SK-N-SH treated with all-trans-retinoic acid at 6 μM for 48 hours (cell line): ENCODE measurements around the gene MAPK10.

Experiments
- ARNTL ChIP-seq: fragments of 450-650 bp; formaldehyde crosslinking; IDR thresholded peaks from 2 replicates; pipeline ENCODE4 v1.5.0; 2020; ENCODE audit warnings: low read depth, mild to moderate bottlenecking, moderate library complexity, borderline replicate concordance
- BACH2 ChIP-seq: fragments of 250-450 bp; sonication (Bioruptor Pico); IDR thresholded peaks from 2 replicates; pipeline ENCODE4 v1.9.0; 2021; ENCODE audit warnings: mild to moderate bottlenecking, borderline replicate concordance
- CREB5 ChIP-seq: fragments of 250-450 bp; sonication (Bioruptor Pico); IDR thresholded peaks from 2 replicates; pipeline ENCODE4 v1.5.1; 2020; ENCODE audit warnings: low read depth, mild to moderate bottlenecking, moderate library complexity
- ISL1 ChIP-seq: fragments of 250-450 bp; sonication (Bioruptor Pico); IDR thresholded peaks from 2 replicates; pipeline ENCODE4 v2.1.2; 2022; ENCODE audit warnings: mild to moderate bottlenecking, moderate library complexity
- PATZ1 ChIP-seq: fragments of 250-450 bp; sonication (Bioruptor Pico); IDR thresholded peaks from 2 replicates; pipeline ENCODE4 v1.8.0; 2020; ENCODE audit warnings: mild to moderate bottlenecking, moderate library complexity, borderline replicate concordance
- POU6F1 ChIP-seq: fragments of 250-450 bp; sonication (Bioruptor Pico); IDR thresholded peaks from 2 replicates; pipeline ENCODE4 v1.8.0; 2021; ENCODE audit warnings: low read depth, mild to moderate bottlenecking, moderate library complexity, borderline replicate concordance
- PPARA ChIP-seq: fragments of 250-450 bp; sonication (Bioruptor Pico); IDR thresholded peaks from 2 replicates; pipeline ENCODE4 v1.5.0; 2020; ENCODE audit warnings: mild to moderate bottlenecking, borderline replicate concordance
- RARB ChIP-seq: fragments of 250-450 bp; sonication (Bioruptor Pico); IDR thresholded peaks from 2 replicates; pipeline ENCODE4 v1.8.0; 2021; ENCODE audit warnings: mild to moderate bottlenecking, moderate library complexity
- SNAI2 ChIP-seq: fragments of 250-450 bp; sonication (Bioruptor Pico); IDR thresholded peaks from 2 replicates; pipeline ENCODE4 v1.5.0; 2020; ENCODE audit warnings: mild to moderate bottlenecking, moderate library complexity
- TCF4 ChIP-seq: fragments of 250-450 bp; sonication (Bioruptor Pico); IDR thresholded peaks from 2 replicates; pipeline ENCODE4 v1.8.0; 2021; ENCODE audit warnings: mild to moderate bottlenecking, moderate library complexity, borderline replicate concordance
- ZC3H10 ChIP-seq: fragments of 250-450 bp; sonication (Bioruptor Pico); IDR thresholded peaks from 2 replicates; pipeline ENCODE4 v1.5.1; 2021; ENCODE audit warnings: mild to moderate bottlenecking, moderate library complexity
- ZFP3 ChIP-seq: fragments of 250-450 bp; sonication (Bioruptor Pico); IDR thresholded peaks from 2 replicates; pipeline ENCODE4 v1.5.0; 2020; ENCODE audit warnings: mild to moderate bottlenecking, moderate library complexity
- ZFP30 ChIP-seq: fragments of 450-650 bp; formaldehyde crosslinking; IDR thresholded peaks from 2 replicates; pipeline ENCODE4 v1.5.0; 2022; ENCODE audit warnings: mild to moderate bottlenecking, moderate library complexity
- ZNF565 ChIP-seq: fragments of 450-650 bp; formaldehyde crosslinking; conservative IDR thresholded peaks from 2 replicates; pipeline ENCODE4 v1.5.0; 2020; ENCODE audit warnings: low read depth, mild to moderate bottlenecking, moderate library complexity

- TF ChIP-seq ZC3H10: no peak
- no peak for TF ChIP-seq ISL1 (CRISPR knock-in tag)
- no peak for TF ChIP-seq PATZ1 (CRISPR knock-in tag)
- no peak for TF ChIP-seq TCF4 (CRISPR knock-in tag)
- no peak for TF ChIP-seq POU6F1 (CRISPR knock-in tag)
- TF ChIP-seq BACH2 (CRISPR knock-in tag): no peak
- no peak for TF ChIP-seq RARB
- TF ChIP-seq PPARA (CRISPR knock-in tag): no peak
- no peak for TF ChIP-seq ZFP30
- TF ChIP-seq ZFP3 (CRISPR knock-in tag): no peak
- TF ChIP-seq CREB5 (CRISPR knock-in tag): no peak
- no peak for TF ChIP-seq SNAI2 (CRISPR knock-in tag)
- no peak for TF ChIP-seq ZNF565 (CRISPR knock-in tag)
- TF ChIP-seq ARNTL (CRISPR knock-in tag): no peak
Measured at GRCh38 chr4:86256086-86256485, 103.8 kb downstream of the MAPK10 start.
